ENCODE measurements around the gene ACER3. TPM values are rescaled to one million over a fixed set of nuclear protein-coding genes. Genes with fewer than 3 reads are reported as not detected.
A peak's percentile ranks its signal among the peaks of the same experiment; 100 is the strongest.

The ACER3 gene
- total and polyA plus RNA-seq, 2 donors = 4.5 to 19.0 TPM

DNA sequence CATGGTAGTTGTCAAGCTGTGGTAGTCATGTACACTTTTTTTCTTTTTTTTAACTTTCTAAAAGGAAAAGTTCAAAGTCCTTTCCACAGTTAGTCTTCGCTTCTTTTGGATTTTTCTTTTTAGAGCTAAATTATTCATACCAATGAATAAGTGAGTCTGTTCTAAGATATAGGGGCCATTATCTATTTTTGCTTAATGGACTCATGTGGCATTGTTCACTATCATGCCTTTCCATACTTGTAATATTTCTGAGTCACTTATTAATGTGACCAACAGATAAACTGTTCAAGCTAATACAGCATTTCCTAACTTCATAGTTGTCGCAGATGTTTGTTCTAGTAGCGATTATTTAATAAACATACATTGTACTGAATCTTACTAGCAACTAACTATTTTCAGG is 165.5 kb downstream of the ACER3 start:
- 91% methylated on average over 3 of the region's 3 CpGs for WGBS
- H3K4me1 ChIP-seq (ENCODE audit: insufficient read depth) = no peaks in the 10 kb centered on the region
- H3K36me3 ChIP-seq (ENCODE audit: insufficient read depth) = no peaks in the 10 kb centered on the region
- no peak for DNase-seq (ENCODE audit: extremely low spot score)
- no peak overlapping the region for H3K4me3 ChIP-seq (ENCODE audit: low read depth, low read length)
- H3K27ac ChIP-seq (ENCODE audit: low read depth) = no peak overlapping the region

DNA sequence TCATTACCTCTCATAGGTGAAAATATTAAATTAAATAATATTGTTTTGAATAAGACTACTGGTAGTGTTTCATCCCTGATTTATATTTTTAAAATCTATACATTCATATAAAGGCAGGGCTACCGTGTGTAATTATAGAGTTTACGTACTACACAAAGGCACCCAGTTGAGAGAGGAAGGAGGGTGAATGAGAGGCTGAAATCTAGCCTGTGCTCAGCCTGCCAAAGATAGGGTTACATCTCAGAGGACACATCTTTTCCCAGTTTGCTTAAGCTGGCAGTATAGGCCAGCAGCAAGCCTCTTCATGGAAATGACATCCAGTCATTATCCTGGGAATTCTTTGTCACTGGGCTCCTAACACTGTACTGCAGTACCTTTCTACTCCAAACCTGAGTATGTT is 166.0 kb downstream of the ACER3 start:
- no peaks in the 10 kb centered on the region for H3K4me1 ChIP-seq (ENCODE audit: insufficient read depth)
- no peak for DNase-seq (ENCODE audit: extremely low spot score)
- 81% methylated on average over 2 of the region's 2 CpGs for WGBS

GRCh38 chr11:77027275-77027674 is 166.6 kb downstream of the ACER3 start:
- H3K4me3 ChIP-seq (ENCODE audit: low read depth, low read length) = no peak overlapping the region
- 79% methylated on average over 1 of the region's 1 CpG for WGBS
- no peak for DNase-seq (ENCODE audit: extremely low spot score)
- H3K27ac ChIP-seq (ENCODE audit: low read depth) = no peak overlapping the region
- no peaks in the 10 kb centered on the region for H3K36me3 ChIP-seq (ENCODE audit: insufficient read depth)
- H3K4me1 ChIP-seq (ENCODE audit: insufficient read depth) = no peaks in the 10 kb centered on the region

More for the DNA sequence above, 166.0 kb downstream of the ACER3 start:
- no peak overlapping the region for H3K4me3 ChIP-seq (ENCODE audit: low read depth, low read length)
- no peak overlapping the region for H3K27ac ChIP-seq (ENCODE audit: low read depth)
- no peaks in the 10 kb centered on the region for H3K36me3 ChIP-seq (ENCODE audit: insufficient read depth)

- H3K36me3 ChIP-seq (ENCODE audit: insufficient read depth) = no peaks in the 10 kb centered on the region
- no peak overlapping the region for H3K27ac ChIP-seq (ENCODE audit: low read depth)
- no peaks in the 10 kb centered on the region for H3K4me1 ChIP-seq (ENCODE audit: insufficient read depth)
- no peak overlapping the region for H3K4me3 ChIP-seq (ENCODE audit: low read depth, low read length)
- 64% methylated on average over 7 of the region's 7 CpGs for WGBS
- DNase-seq (ENCODE audit: extremely low spot score) = no peak
Observed at GRCh38 chr11:77029829-77030228, 169.1 kb downstream of the ACER3 start.

GRCh38 chr11:77030834-77031414 is 170.2 kb downstream of the ACER3 start:
- Histone ChIP-seq H3K4me3 (ENCODE audit: low read depth, low read length) (no peak overlapping the region), H3K36me3 (ENCODE audit: insufficient read depth) (no peaks in the 10 kb centered on the region), H3K4me1 (ENCODE audit: insufficient read depth) (no peaks in the 10 kb centered on the region), H3K27ac (ENCODE audit: low read depth) (no peak overlapping the region)
- 72% methylated on average over 12 of the region's 12 CpGs for WGBS
- no peak for DNase-seq (ENCODE audit: extremely low spot score)

GRCh38 chr11:77031599-77031998 is 170.9 kb downstream of the ACER3 start:
- no peak overlapping the region for H3K4me3 ChIP-seq (ENCODE audit: low read depth, low read length)
- H3K27ac ChIP-seq (ENCODE audit: low read depth) = no peak overlapping the region
- 94% methylated on average over 3 of the region's 3 CpGs for WGBS
- no peaks in the 10 kb centered on the region for H3K36me3 ChIP-seq (ENCODE audit: insufficient read depth)
- H3K4me1 ChIP-seq (ENCODE audit: insufficient read depth) = no peaks in the 10 kb centered on the region
- no peak for DNase-seq (ENCODE audit: extremely low spot score)

DNA sequence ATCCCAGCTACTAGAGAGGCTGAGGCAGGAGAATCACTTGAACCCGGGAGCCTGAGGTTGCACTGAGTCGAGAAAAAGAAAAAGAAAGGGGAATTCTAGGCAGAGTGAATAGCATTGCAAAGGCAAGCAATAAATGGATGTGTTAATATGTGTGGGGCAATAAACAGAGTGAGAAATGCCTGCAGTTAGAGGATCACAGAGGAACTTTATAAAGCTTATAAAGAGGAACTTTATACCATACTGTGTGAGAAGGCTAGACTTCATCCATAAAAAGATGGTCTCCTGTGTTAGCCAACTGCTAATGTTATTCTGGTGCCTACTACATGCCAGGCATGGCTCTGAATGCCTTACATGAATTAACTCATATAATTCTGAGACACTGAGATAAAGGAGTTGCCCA is 174.3 kb downstream of the ACER3 start:
- 68% methylated on average over 2 of the region's 2 CpGs for WGBS
- H3K4me3 ChIP-seq (ENCODE audit: low read depth, low read length) = no peak overlapping the region
- H3K4me1 ChIP-seq (ENCODE audit: insufficient read depth) = no peaks in the 10 kb centered on the region
- H3K36me3 ChIP-seq (ENCODE audit: insufficient read depth) = no peaks in the 10 kb centered on the region
- no peak for DNase-seq (ENCODE audit: extremely low spot score)
- no peak overlapping the region for H3K27ac ChIP-seq (ENCODE audit: low read depth)

DNA sequence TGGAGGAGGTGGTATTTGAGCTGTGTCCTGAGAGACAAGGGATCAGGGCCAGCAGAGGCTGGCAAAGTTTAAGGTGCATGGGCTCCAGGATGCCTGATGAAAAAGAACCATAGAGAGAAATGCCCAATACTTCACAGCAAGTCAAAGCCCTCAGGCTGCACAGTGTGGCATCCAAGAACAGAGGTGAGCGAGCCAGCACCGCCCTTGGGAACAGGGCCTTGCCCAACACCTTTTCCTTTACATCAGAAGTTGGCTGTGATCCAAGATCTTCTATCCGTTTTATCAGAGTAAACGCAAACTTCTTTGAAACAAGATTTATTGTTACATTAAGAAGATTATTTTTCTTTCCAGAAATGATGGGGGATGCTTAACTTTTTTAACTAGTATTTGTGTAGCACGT is 174.9 kb downstream of the ACER3 start:
- no peak overlapping the region for H3K27ac ChIP-seq (ENCODE audit: low read depth)
- H3K4me1 ChIP-seq (ENCODE audit: insufficient read depth) = no peaks in the 10 kb centered on the region
- H3K4me3 ChIP-seq (ENCODE audit: low read depth, low read length) = no peak overlapping the region
- WGBS = 37% methylated on average over 5 of the region's 5 CpGs
- no peaks in the 10 kb centered on the region for H3K36me3 ChIP-seq (ENCODE audit: insufficient read depth)
- DNase-seq (ENCODE audit: extremely low spot score) = no peak

GRCh38 chr11:77036398-77036797 is 175.7 kb downstream of the ACER3 start:
- H3K36me3 ChIP-seq (ENCODE audit: insufficient read depth) = no peaks in the 10 kb centered on the region
- H3K4me1 ChIP-seq (ENCODE audit: insufficient read depth) = no peaks in the 10 kb centered on the region
- no peak overlapping the region for H3K27ac ChIP-seq (ENCODE audit: low read depth)
- DNase-seq (ENCODE audit: extremely low spot score) = no peak
- H3K4me3 ChIP-seq (ENCODE audit: low read depth, low read length) = no peak overlapping the region
- 52% methylated on average over 5 of the region's 5 CpGs for WGBS

DNA sequence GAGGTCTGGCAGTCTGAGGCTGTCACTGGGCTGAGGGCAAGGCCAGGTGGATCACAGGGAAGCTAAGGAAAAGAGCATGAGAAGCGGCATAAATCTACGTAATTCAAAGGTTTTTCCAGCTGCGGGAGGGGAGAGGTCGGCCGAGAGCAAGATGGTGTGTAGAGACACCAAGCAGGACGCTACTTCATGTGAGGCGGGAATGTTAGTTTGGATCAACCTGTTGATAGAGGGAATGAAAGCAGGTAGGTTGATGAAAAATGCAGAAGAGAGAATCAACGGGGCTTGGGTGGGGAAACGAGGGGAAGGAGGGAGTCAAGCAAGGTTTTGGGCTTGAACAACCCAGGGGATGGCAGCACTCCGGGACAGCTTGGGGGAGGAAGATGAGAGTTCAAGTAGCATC is 176.3 kb downstream of the ACER3 start:
- Histone ChIP-seq H3K4me3 (ENCODE audit: low read depth, low read length) (no peak overlapping the region), H3K4me1 (ENCODE audit: insufficient read depth) (no peaks in the 10 kb centered on the region), H3K36me3 (ENCODE audit: insufficient read depth) (no peaks in the 10 kb centered on the region), H3K27ac (ENCODE audit: low read depth) (no peak overlapping the region)
- 80% methylated on average over 10 of the region's 10 CpGs for WGBS
- DNase-seq (ENCODE audit: extremely low spot score) = no peak

GRCh38 chr11:77038029-77038824 is 177.5 kb downstream of the ACER3 start:
- Histone ChIP-seq H3K27ac (ENCODE audit: low read depth) (no peak overlapping the region), H3K4me3 (ENCODE audit: low read depth, low read length) (no peak overlapping the region), H3K4me1 (ENCODE audit: insufficient read depth) (no peaks in the 10 kb centered on the region), H3K36me3 (ENCODE audit: insufficient read depth) (no peaks in the 10 kb centered on the region)
- WGBS = 84% methylated on average over 10 of the region's 10 CpGs
- no peak for DNase-seq (ENCODE audit: extremely low spot score)

- 80% methylated on average over 16 of the region's 16 CpGs for WGBS
- Histone ChIP-seq H3K27ac (ENCODE audit: low read depth) (no peak overlapping the region), H3K36me3 (ENCODE audit: insufficient read depth) (no peaks in the 10 kb centered on the region), H3K4me1 (ENCODE audit: insufficient read depth) (no peaks in the 10 kb centered on the region), H3K4me3 (ENCODE audit: low read depth, low read length) (no peak overlapping the region)
- no peak for DNase-seq (ENCODE audit: extremely low spot score)
Observed at GRCh38 chr11:77038825-77039326, 178.2 kb downstream of the ACER3 start.

DNA sequence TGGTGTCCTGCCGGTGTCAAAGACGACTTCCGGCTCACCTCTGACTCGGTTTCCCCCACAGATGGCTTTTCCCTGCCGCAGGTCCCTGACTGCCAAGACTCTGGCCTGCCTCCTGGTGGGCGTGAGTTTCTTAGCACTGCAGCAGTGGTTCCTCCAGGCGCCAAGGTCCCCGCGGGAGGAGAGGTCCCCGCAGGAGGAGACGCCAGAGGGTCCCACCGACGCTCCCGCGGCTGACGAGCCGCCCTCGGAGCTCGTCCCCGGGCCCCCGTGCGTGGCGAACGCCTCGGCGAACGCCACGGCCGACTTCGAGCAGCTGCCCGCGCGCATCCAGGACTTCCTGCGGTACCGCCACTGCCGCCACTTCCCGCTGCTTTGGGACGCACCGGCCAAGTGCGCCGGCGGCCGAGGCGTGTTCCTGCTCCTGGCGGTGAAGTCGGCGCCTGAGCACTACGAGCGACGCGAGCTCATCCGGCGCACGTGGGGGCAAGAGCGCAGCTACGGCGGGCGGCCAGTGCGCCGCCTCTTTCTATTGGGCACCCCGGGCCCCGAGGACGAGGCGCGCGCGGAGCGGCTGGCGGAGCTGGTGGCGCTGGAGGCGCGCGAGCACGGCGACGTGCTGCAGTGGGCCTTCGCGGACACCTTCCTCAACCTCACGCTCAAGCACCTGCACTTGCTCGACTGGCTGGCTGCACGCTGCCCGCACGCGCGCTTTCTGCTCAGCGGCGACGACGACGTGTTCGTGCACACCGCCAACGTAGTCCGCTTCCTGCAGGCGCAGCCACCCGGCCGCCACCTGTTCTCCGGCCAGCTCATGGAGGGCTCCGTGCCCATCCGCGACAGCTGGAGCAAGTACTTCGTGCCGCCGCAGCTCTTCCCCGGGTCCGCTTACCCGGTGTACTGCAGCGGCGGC is 179.0 kb downstream of the ACER3 start:
- DNase-seq (ENCODE audit: extremely low spot score) = no peak
- Histone ChIP-seq H3K36me3 (ENCODE audit: insufficient read depth) (no peaks in the 10 kb centered on the region), H3K27ac (ENCODE audit: low read depth) (no peak overlapping the region), H3K4me3 (ENCODE audit: low read depth, low read length) (peak overlapping the region; percentile 6), H3K4me1 (ENCODE audit: insufficient read depth) (no peaks in the 10 kb centered on the region)
- WGBS = 13% methylated on average over 109 of the region's 109 CpGs
